ENCODE measurements around the gene DPP10.
"Not testable (repeated sequence)": the region's sequence is repeated elsewhere in the genome, so short reads cannot be mapped to it uniquely, and the experiment has no call there.

DPP10 gene

GRCh38 chr2:115427436-115427835, 985.0 kb downstream of the DPP10 start:
- DNase-seq (ENCODE audit: low spot score), result no peak

GRCh38 chr2:115440746-115441145, 998.3 kb downstream of the DPP10 start:
- not testable (repeated sequence) for DNase-seq (ENCODE audit: low spot score)

GRCh38 chr2:115443539-115444185, 1001.2 kb downstream of the DPP10 start:
- DNase-seq (ENCODE audit: low spot score), result no peak

- DNase-seq (ENCODE audit: low spot score), result no peak
Observed at GRCh38 chr2:115460008-115460407, 1017.6 kb downstream of the DPP10 start.

- DNase-seq (ENCODE audit: low spot score), result no peak
Observed at GRCh38 chr2:115480741-115481140, 1038.3 kb downstream of the DPP10 start.

GRCh38 chr2:115481842-115482241, 1039.4 kb downstream of the DPP10 start:
- DNase-seq (ENCODE audit: low spot score), result no peak

GRCh38 chr2:115483666-115484065, 1041.2 kb downstream of the DPP10 start:
- no peak for DNase-seq (ENCODE audit: low spot score)

GRCh38 chr2:115484486-115484885, 1042.0 kb downstream of the DPP10 start:
- no peak for DNase-seq (ENCODE audit: low spot score)

GRCh38 chr2:115484983-115485382, 1042.5 kb downstream of the DPP10 start:
- no peak for DNase-seq (ENCODE audit: low spot score)

- DNase-seq (ENCODE audit: low spot score), result no peak
Observed at GRCh38 chr2:115491186-115491793, 1048.8 kb downstream of the DPP10 start.

GRCh38 chr2:115505331-115505730, 1062.9 kb downstream of the DPP10 start:
- DNase-seq (ENCODE audit: low spot score), result no peak

GRCh38 chr2:115520727-115521126, 1078.3 kb downstream of the DPP10 start:
- no peak for DNase-seq (ENCODE audit: low spot score)

- no peak for DNase-seq (ENCODE audit: low spot score)
Observed at GRCh38 chr2:115524452-115524851, 1082.0 kb downstream of the DPP10 start.

GRCh38 chr2:115529627-115530026, 1087.2 kb downstream of the DPP10 start:
- DNase-seq (ENCODE audit: low spot score), result no peak

- DNase-seq (ENCODE audit: low spot score), result no peak
Observed at GRCh38 chr2:115533081-115533480, 1090.6 kb downstream of the DPP10 start.

GRCh38 chr2:115541814-115542213, 1099.4 kb downstream of the DPP10 start:
- no peak for DNase-seq (ENCODE audit: low spot score)

GRCh38 chr2:115542331-115542730, 1099.9 kb downstream of the DPP10 start:
- DNase-seq (ENCODE audit: low spot score), result no peak

GRCh38 chr2:115543024-115543423, 1100.6 kb downstream of the DPP10 start:
- no peak for DNase-seq (ENCODE audit: low spot score)

- DNase-seq (ENCODE audit: low spot score), result no peak
Observed at GRCh38 chr2:115543461-115543860, 1101.0 kb downstream of the DPP10 start.

- no peak for DNase-seq (ENCODE audit: low spot score)
Observed at GRCh38 chr2:115549611-115550130, 1107.2 kb downstream of the DPP10 start.

- DNase-seq (ENCODE audit: low spot score), result no peak
Observed at GRCh38 chr2:115552726-115553125, 1110.3 kb downstream of the DPP10 start.

- no peak for DNase-seq (ENCODE audit: low spot score)
Observed at GRCh38 chr2:115554153-115554552, 1111.7 kb downstream of the DPP10 start.

GRCh38 chr2:115558725-115559124, 1116.3 kb downstream of the DPP10 start:
- DNase-seq (ENCODE audit: low spot score), result no peak

GRCh38 chr2:115560666-115561065, 1118.2 kb downstream of the DPP10 start:
- no peak for DNase-seq (ENCODE audit: low spot score)
